HepG2 (cell line): Measurements from ENCODE around the gene TUBB2B. TPM values are rescaled to one million over a fixed set of nuclear protein-coding genes. Genes with fewer than 3 reads are reported as not detected.
A peak's percentile ranks its signal among the peaks of the same experiment; 100 is the strongest.

Source experiments
- ARHGAP35 ChIP-seq: sonication (generic); formaldehyde crosslinking; IDR thresholded peaks from 2 replicates; pipeline ENCODE4 v1.9.0; 2022; ENCODE audit warnings: mild to moderate bottlenecking, inconsistent platforms, moderate library complexity, missing genetic modification reagents, borderline replicate concordance
- ARID4A ChIP-seq: sonication (generic); formaldehyde crosslinking; IDR thresholded peaks from 2 replicates; pipeline ENCODE4 v1.5.0; 2020; ENCODE audit warnings: mild to moderate bottlenecking, missing genetic modification reagents, borderline replicate concordance
- CENPBD1 ChIP-seq: sonication (generic); formaldehyde crosslinking; IDR thresholded peaks from 2 replicates; pipeline ENCODE4 v1.8.0; 2022; ENCODE audit warnings: missing genetic modification reagents, low read depth, mild to moderate bottlenecking, borderline replicate concordance
- EEA1 ChIP-seq: sonication (generic); formaldehyde crosslinking; IDR thresholded peaks from 2 replicates; pipeline ENCODE4 v1.5.1; 2020; ENCODE audit warnings: mild to moderate bottlenecking, missing genetic modification reagents, borderline replicate concordance
- FOSL1 ChIP-seq: sonication (generic); formaldehyde crosslinking; IDR thresholded peaks from 2 replicates; pipeline ENCODE4 v1.9.0; 2021; ENCODE audit warnings: missing genetic modification reagents, borderline replicate concordance
- GATAD2A ChIP-seq: IDR thresholded peaks from 2 replicates; pipeline ENCODE4 v1.6.1; 2016
- GLI4 ChIP-seq: sonication (generic); formaldehyde crosslinking; IDR thresholded peaks from 2 replicates; pipeline ENCODE4 v1.5.1; 2020; ENCODE audit warnings: missing genetic modification reagents, mild to moderate bottlenecking, moderate library complexity, borderline replicate concordance
- NCOA5 ChIP-seq: sonication (generic); formaldehyde crosslinking; IDR thresholded peaks from 2 replicates; pipeline ENCODE4 v1.4.0; 2020; ENCODE audit warnings: missing genetic modification reagents
- RBM39 ChIP-seq: fragments of 200-400 bp; formaldehyde crosslinking; IDR thresholded peaks from one replicate; pipeline ENCODE4 v1.6.1; 2018; ENCODE audit warnings: antibody characterized with exemption, mild to moderate bottlenecking, low read depth, low read length; ENCODE audit not compliant: poor library complexity, severe bottlenecking
- SCMH1 ChIP-seq: sonication (generic); formaldehyde crosslinking; IDR thresholded peaks from 2 replicates; pipeline ENCODE4 v1.9.0; 2021; ENCODE audit warnings: missing genetic modification reagents, mild to moderate bottlenecking, borderline replicate concordance
- SMYD3 ChIP-seq: sonication (generic); formaldehyde crosslinking; IDR thresholded peaks from 2 replicates; pipeline ENCODE4 v1.8.1; 2023; ENCODE audit warnings: mild to moderate bottlenecking, missing genetic modification reagents
- YEATS4 ChIP-seq: sonication (generic); formaldehyde crosslinking; IDR thresholded peaks from 2 replicates; pipeline ENCODE4 v1.4.0; 2020; ENCODE audit warnings: missing genetic modification reagents, borderline replicate concordance
- ZBTB25 ChIP-seq: IDR thresholded peaks from 2 replicates; pipeline ENCODE4 v1.6.1; 2018; ENCODE audit warnings: missing genetic modification reagents
- ZGPAT ChIP-seq: IDR thresholded peaks from 2 replicates; pipeline ENCODE4 v1.6.1; 2016; ENCODE audit warnings: mild to moderate bottlenecking
- ZKSCAN8 ChIP-seq: IDR thresholded peaks from 2 replicates; pipeline ENCODE4 v1.6.1; 2016; ENCODE audit warnings: borderline replicate concordance, missing genetic modification reagents, missing compliant biosample characterization
- ZNF253 ChIP-seq: sonication (generic); formaldehyde crosslinking; IDR thresholded peaks from 2 replicates; pipeline ENCODE4 v1.8.0; 2022; ENCODE audit warnings: mild to moderate bottlenecking, missing genetic modification reagents, borderline replicate concordance
- ZNF441 ChIP-seq: sonication (generic); formaldehyde crosslinking; IDR thresholded peaks from 2 replicates; pipeline ENCODE4 v1.7.0; 2021; ENCODE audit warnings: missing genetic modification reagents, borderline replicate concordance
- ZNF496 ChIP-seq: sonication (generic); formaldehyde crosslinking; IDR thresholded peaks from 2 replicates; pipeline ENCODE4 v1.8.1; 2023; ENCODE audit warnings: mild to moderate bottlenecking, moderate library complexity, missing genetic modification reagents; ENCODE audit not compliant: insufficient replicate concordance
- ZNF816 ChIP-seq: sonication (generic); formaldehyde crosslinking; IDR thresholded peaks from 2 replicates; pipeline ENCODE4 v1.8.0; 2022; ENCODE audit warnings: missing genetic modification reagents, mild to moderate bottlenecking, borderline replicate concordance
- ZSCAN22 ChIP-seq: sonication (generic); formaldehyde crosslinking; IDR thresholded peaks from 2 replicates; pipeline ENCODE4 v1.4.0; 2020; ENCODE audit warnings: mild to moderate bottlenecking, missing genetic modification reagents
- polyA plus RNA-seq, 8 experiments: library from polyadenylated mRNA; depleted of rRNA in 3 of 8; stranded (reverse) in 7 of 8; unstranded in 1 of 8; fragments of >200 nt; fragmentation: Illumina TruSeq in 4 of 8; extraction: Trizol in 4 of 8; gene quantifications; 2 replicates each; pipeline versions ENCODE4 v1.2.1 to v1.2.3, GENCODE V29; 2011 to 2016; ENCODE audit warnings: low read depth in 4 of 8, missing spikeins in 1 of 8, mixed read lengths in 1 of 8; ENCODE audit not compliant: insufficient read depth in 1 of 8
- total RNA-seq, 5 experiments: library from RNA; depleted of rRNA; stranded (reverse); fragments of >200 nt; fragmentation: Illumina TruSeq; extraction: Trizol; gene quantifications; 2 replicates each; pipeline ENCODE4 v1.2.3, GENCODE V29; 2016; ENCODE audit warnings: low read depth in 1 of 5

The TUBB2B gene
- total and polyA plus RNA-seq, 2 of the 13 experiments (the other 11 are each of a cell fraction or from before 2014, with no cell fraction given), result 10.3 to 23.6 TPM

- TF ChIP-seq ARID4A (CRISPR knock-in tag), result peak; percentile 50; the same call in 1 of the 2 replicates
- TF ChIP-seq EEA1 (CRISPR knock-in tag), result no peak
- TF ChIP-seq ZBTB25 (CRISPR knock-in tag), result peak; percentile 29; the same call in 1 of the 2 replicates
- no peak; the same call in 1 of the 2 replicates for TF ChIP-seq GLI4
- peak; percentile 26; the same call in 1 of the 2 replicates for TF ChIP-seq ZGPAT
- TF ChIP-seq CENPBD1 (CRISPR knock-in tag), result no peak
- TF ChIP-seq YEATS4 (CRISPR knock-in tag), result peak; percentile 37
- TF ChIP-seq GATAD2A (CRISPR knock-in tag), result peak; percentile 54; the same call in 1 of the 2 replicates
- no peak for TF ChIP-seq ZSCAN22
- TF ChIP-seq SCMH1, result no peak
- TF ChIP-seq ZNF253 (CRISPR knock-in tag), result no peak
- no peak for TF ChIP-seq RBM39
- peak; percentile 60; the same call in 1 of the 2 replicates for TF ChIP-seq ZKSCAN8 (CRISPR knock-in tag)
- no peak for TF ChIP-seq FOSL1 (CRISPR knock-in tag)
- TF ChIP-seq SMYD3, result peak; percentile 23; the same call in 1 of the 2 replicates
- peak; percentile 2; the same call in 1 of the 2 replicates for TF ChIP-seq ZNF441 (CRISPR knock-in tag)
- no peak for TF ChIP-seq ZNF496 (CRISPR knock-in tag)
- no peak for TF ChIP-seq ZNF816
- TF ChIP-seq NCOA5 (CRISPR knock-in tag), result no peak
- no peak for TF ChIP-seq ARHGAP35 (CRISPR knock-in tag)
These were observed 31.6 kb downstream of the TUBB2B start (continued) for GRCh38 chr6:3195695-3196497.
